Measurements from ENCODE around the gene FOXS1.
"Not testable (repeated sequence)": the region's sequence is repeated elsewhere in the genome, so short reads cannot be mapped to it uniquely, and the experiment has no call there.

The FOXS1 gene

GRCh38 chr20:31820228-31820627, 25.2 kb downstream of the FOXS1 start:
- DNase-seq: no peak

- DNase-seq: no peak
Observed at GRCh38 chr20:31819083-31819784, 26.2 kb downstream of the FOXS1 start, which contains the start of gene MYLK2. Gene MYLK2 (plus strand): TSS chr20:31819356. CDS start chr20:31819581, 225 bp downstream.

GRCh38 chr20:31818376-31818908, 27.0 kb downstream of the FOXS1 start:
- no peak for DNase-seq

GRCh38 chr20:31817461-31817860, 27.9 kb downstream of the FOXS1 start:
- DNase-seq: no peak

DNA sequence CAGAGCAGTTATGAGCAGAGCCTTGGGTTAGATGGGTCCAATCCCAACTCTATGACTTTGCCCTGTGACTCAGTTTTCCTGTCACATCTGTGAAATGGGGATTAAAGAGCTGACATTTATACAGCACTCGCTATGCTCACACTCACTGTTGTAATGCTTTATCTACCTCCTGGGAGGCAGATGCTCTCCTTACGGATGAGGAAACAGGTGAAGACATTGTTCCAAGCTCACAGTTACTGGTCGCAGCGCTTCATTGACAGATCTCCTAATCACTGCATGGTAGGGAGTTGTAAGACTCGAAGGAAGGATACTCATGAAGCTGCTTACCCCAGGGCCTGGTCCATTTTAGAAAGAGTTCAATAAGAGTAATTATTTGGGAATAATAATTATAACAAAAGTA, 29.2 kb downstream of the FOXS1 start:
- DNase-seq: no peak

DNA sequence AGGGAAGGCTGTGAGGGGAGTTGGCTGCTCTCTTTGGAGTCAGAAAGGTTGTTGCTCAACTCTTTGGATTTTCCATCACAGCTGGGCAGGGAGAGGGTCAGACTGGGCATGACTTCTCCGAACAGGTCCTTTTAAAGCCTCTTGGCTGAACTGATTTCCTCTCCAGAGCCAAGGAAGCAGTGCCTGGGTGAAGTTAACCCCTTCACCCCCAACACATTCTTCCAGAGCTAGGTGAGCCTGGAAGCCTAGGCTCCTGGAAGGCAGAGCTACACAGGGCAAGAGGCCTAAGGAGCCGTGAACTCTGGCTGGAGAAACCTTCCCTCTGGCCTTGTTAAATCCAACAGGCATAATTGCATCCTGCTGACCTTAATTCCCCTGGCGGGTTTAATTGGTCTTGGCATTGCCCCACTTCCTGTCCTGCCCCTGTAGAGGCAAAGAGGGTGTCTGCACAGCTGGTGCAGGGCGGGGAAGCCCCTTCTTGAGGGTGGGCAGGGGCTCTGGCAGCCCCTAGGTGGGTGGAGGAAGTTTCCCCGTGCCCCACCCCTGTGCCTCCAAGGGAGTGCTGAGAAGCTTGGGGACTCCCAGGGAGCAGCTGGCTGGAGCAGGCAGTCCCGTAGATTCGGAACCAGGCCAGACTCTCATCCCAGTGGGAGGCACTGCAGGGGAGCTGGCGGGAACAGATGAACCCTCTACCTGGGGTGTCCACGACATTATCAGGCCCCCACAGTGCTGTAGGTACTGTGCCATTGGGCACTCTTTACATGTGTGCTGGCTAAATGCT, 29.8 kb downstream of the FOXS1 start:
- DNase-seq: no peak

- not testable (repeated sequence) for DNase-seq
Observed at GRCh38 chr20:31814142-31814541, 31.3 kb downstream of the FOXS1 start.

DNA sequence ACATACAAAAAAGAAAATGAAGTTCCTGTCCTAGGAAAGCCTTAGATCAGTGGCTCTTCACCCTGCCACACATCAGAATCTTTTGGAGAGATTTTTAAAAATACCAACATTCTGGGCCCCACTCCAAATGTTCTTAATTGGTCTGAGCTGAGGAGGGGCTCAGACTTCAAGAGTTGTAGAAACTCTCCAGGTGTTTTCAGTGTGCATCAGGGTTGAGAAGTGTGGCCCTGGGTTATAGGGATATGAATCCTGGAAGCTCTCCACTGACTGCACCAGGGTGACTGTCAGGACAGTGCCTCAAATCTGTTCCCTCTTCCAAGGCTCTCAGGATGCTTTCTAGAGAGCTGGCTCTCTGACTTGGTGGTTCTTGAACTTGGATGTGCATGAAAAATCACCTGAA, 31.8 kb downstream of the FOXS1 start:
- DNase-seq: no peak

DNA sequence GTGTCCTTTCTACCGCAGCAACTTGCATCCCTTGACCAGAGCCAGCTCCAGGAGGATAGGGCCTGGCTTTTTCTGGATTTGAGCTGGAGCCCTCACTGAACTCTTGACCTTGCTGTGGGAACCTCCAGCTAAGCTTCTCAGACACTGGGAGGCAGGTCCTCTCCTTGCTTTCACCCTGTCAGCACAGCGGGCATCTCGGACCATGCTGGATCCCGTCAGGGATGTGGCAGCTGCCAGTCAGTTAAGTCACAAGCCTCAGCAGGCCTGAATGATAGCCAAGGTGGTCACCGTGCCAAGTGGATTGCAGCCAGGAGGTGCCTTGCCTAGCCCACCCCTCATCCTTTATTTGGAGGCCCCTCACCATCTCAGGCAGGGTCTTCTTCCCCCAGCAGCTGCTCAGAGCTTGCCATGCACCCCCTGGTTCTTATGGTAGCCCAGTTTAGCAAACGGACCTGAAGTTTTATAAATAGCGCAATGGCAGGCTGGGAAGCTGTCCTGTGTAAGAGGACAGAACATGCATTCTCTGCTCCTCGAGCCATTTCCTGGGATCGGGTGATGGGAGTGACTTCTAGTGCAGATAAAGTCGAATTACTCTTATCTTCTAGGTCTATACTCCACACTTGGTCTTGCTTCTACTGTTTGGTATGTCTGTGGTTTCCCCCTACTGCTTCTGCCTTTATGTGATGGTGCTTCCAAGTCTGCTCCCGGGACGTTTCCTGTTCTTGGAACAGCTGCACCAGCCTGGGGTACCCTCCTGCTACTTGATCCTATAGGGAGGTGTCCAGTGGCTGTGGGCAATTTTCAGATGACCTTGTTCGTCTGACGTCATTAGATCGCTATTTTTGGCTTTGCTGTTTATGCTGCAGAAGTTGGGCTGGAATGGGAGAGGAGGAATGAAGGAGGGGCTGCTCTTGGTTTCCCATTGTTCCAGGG, 33.3 kb downstream of the FOXS1 start:
- DNase-seq: no peak

GRCh38 chr20:31811198-31811597, 34.2 kb downstream of the FOXS1 start:
- no peak for DNase-seq

GRCh38 chr20:31809661-31810060, 35.7 kb downstream of the FOXS1 start:
- DNase-seq: no peak

- no peak for DNase-seq
Observed at GRCh38 chr20:31808481-31808880, 36.9 kb downstream of the FOXS1 start.

- DNase-seq: no peak
Observed at GRCh38 chr20:31806564-31807355, 38.6 kb downstream of the FOXS1 start.

GRCh38 chr20:31803552-31804291, 41.7 kb downstream of the FOXS1 start:
- no peak for DNase-seq

DNA sequence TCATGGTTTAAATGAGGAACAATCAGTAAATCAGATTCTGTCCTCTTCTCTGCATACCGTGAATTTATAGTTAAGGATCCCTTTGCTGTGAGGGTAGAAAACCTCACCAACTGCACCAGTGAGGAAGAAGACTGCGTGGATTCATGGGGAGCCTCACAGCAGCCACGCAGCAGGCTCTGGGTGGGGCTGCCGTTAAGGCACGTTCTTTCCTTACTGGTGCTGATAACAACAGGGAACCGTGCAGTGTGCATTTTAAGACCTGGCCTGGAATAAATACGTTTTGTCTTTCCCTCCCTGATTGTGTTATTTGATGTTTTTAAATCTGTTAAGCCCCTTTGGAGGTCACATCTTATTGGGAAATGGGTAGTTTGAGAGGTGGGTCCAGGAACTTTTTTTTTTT, 43.9 kb downstream of the FOXS1 start:
- no peak for DNase-seq

- DNase-seq: no peak
Observed at GRCh38 chr20:31797364-31797763, 48.0 kb downstream of the FOXS1 start.
